ENCODE measurements around the gene TM9SF1. TPM values are rescaled to one million over a fixed set of nuclear protein-coding genes. Genes with fewer than 3 reads are reported as not detected.

The TM9SF1 gene
- total and polyA plus RNA-seq, 2 of the 13 experiments (the other 11 are each of a cell fraction or from before 2014, with no cell fraction given): 83.2 to 110 TPM

GRCh38 chr14:24233538-24233866 lies 38.3 kb upstream of the TM9SF1 start (continued):
- no peak for TF ChIP-seq ZNF225 (CRISPR knock-in tag; IDR thresholded peaks at IDR 0.05)
- no peak for TF ChIP-seq ZSCAN5A (CRISPR knock-in tag; IDR thresholded peaks at IDR 0.05; ENCODE audit: borderline replicate concordance)
- no peak for TF ChIP-seq ZNF362 (CRISPR knock-in tag; IDR thresholded peaks at IDR 0.05; ENCODE audit: borderline replicate concordance)
- TF ChIP-seq MLLT10 (CRISPR knock-in tag; IDR thresholded peaks at IDR 0.05): no peak
- no peak for TF ChIP-seq ZNF513 (CRISPR knock-in tag; conservative IDR thresholded peaks at IDR 0.05)
- TF ChIP-seq ISX (CRISPR knock-in tag; conservative IDR thresholded peaks at IDR 0.05): no peak
- no peak for TF ChIP-seq ZNF557 (CRISPR knock-in tag; IDR thresholded peaks at IDR 0.05)
- TF ChIP-seq ZNF605 (CRISPR knock-in tag; IDR thresholded peaks at IDR 0.05): no peak
- no peak for TF ChIP-seq ARNTL (CRISPR knock-in tag; IDR thresholded peaks at IDR 0.05)
- TF ChIP-seq SP1 (IDR thresholded peaks at IDR 0.05): no peak
- no peak for TF ChIP-seq SP1 (CRISPR knock-in tag; IDR thresholded peaks at IDR 0.05)
- no peak for TF ChIP-seq MTERF4 (CRISPR knock-in tag; IDR thresholded peaks at IDR 0.05)
- TF ChIP-seq TARDBP (CRISPR knock-in tag; IDR thresholded peaks at IDR 0.05): peak; percentile 19; the same call in 1 of the 2 replicates
- no peak for TF ChIP-seq EEA1 (CRISPR knock-in tag; IDR thresholded peaks at IDR 0.05; ENCODE audit: borderline replicate concordance)
- TF ChIP-seq ZNF484 (CRISPR knock-in tag; IDR thresholded peaks at IDR 0.05; ENCODE audit: borderline replicate concordance, low read depth): no peak
- 0 out of 2 replicates have a peak, but pooled peaks have one; percentile 29 for TF ChIP-seq ZNF567 (CRISPR knock-in tag; IDR thresholded peaks at IDR 0.05; ENCODE audit: borderline replicate concordance)
- 0 out of 2 replicates have a peak, but pooled peaks have one; percentile 52 for TF ChIP-seq ZNF615 (CRISPR knock-in tag; IDR thresholded peaks at IDR 0.05; ENCODE audit: borderline replicate concordance)
- TF ChIP-seq IKZF1 (IDR thresholded peaks at IDR 0.05): no peak
- TF ChIP-seq FOXM1 (CRISPR knock-in tag; IDR thresholded peaks at IDR 0.05): no peak
- TF ChIP-seq ZNF724P (CRISPR knock-in tag; IDR thresholded peaks at IDR 0.05; ENCODE audit: borderline replicate concordance): no peak
- TF ChIP-seq, protein P1, sequence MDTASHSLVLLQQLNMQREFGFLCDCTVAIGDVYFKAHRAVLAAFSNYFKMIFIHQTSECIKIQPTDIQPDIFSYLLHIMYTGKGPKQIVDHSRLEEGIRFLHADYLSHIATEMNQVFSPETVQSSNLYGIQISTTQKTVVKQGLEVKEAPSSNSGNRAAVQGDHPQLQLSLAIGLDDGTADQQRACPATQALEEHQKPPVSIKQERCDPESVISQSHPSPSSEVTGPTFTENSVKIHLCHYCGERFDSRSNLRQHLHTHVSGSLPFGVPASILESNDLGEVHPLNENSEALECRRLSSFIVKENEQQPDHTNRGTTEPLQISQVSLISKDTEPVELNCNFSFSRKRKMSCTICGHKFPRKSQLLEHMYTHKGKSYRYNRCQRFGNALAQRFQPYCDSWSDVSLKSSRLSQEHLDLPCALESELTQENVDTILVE (CRISPR knock-in tag; IDR thresholded peaks at IDR 0.05): no peak; the same call in 1 of the 2 replicates
- TF ChIP-seq ARNT2 (CRISPR knock-in tag; IDR thresholded peaks at IDR 0.05; ENCODE audit: low read depth): no peak; the same call in 1 of the 2 replicates
- TF ChIP-seq KDM6A (CRISPR knock-in tag; IDR thresholded peaks at IDR 0.05; ENCODE audit: low read depth): no peak
- no peak for TF ChIP-seq NR2F6 (IDR thresholded peaks at IDR 0.05)
- no peak for TF ChIP-seq NR2F6 (CRISPR knock-in tag; IDR thresholded peaks at IDR 0.05)
